ENCODE results near the gene ARX.

Gene ARX

GRCh38 chrX:25016938-25017598, 1.3 kb upstream of the ARX start:
- DNase-seq (ENCODE audit: low spot score), result no peak

- DNase-seq (ENCODE audit: low spot score), result no peak
These were observed 551 bp upstream of the ARX start for GRCh38 chrX:25016361-25016671.

- DNase-seq (ENCODE audit: low spot score), result no peak
These were observed 1.4 kb downstream of the ARX start for GRCh38 chrX:25014366-25014838.

- peak; percentile 39 for DNase-seq (ENCODE audit: low spot score)
These were observed 2.0 kb downstream of the ARX start for GRCh38 chrX:25013632-25014365.

- DNase-seq (ENCODE audit: low spot score), result peak; percentile 35
These were observed 2.8 kb downstream of the ARX start for GRCh38 chrX:25012793-25013631.

GRCh38 chrX:25012433-25012735, 3.4 kb downstream of the ARX start:
- no peak for DNase-seq (ENCODE audit: low spot score)

- DNase-seq (ENCODE audit: low spot score), result no peak
These were observed 4.0 kb downstream of the ARX start for GRCh38 chrX:25011589-25012432.

GRCh38 chrX:25010784-25011588, 4.8 kb downstream of the ARX start:
- DNase-seq (ENCODE audit: low spot score), result no peak

- DNase-seq (ENCODE audit: low spot score), result no peak
These were observed 6.4 kb downstream of the ARX start for GRCh38 chrX:25009407-25009806.

- no peak for DNase-seq (ENCODE audit: low spot score)
These were observed 8.4 kb downstream of the ARX start for GRCh38 chrX:25007059-25008053.

- DNase-seq (ENCODE audit: low spot score), result no peak
These were observed 9.1 kb downstream of the ARX start for GRCh38 chrX:25006586-25007058.

GRCh38 chrX:25005382-25006185, 10.2 kb downstream of the ARX start:
- DNase-seq (ENCODE audit: low spot score), result no peak

- no peak for DNase-seq (ENCODE audit: low spot score)
These were observed 10.8 kb downstream of the ARX start for GRCh38 chrX:25005034-25005381.

GRCh38 chrX:25004485-25005032, 11.2 kb downstream of the ARX start:
- no peak for DNase-seq (ENCODE audit: low spot score)

GRCh38 chrX:25004040-25004439, 11.7 kb downstream of the ARX start:
- no peak for DNase-seq (ENCODE audit: low spot score)

GRCh38 chrX:25003066-25003849, 12.5 kb downstream of the ARX start:
- DNase-seq (ENCODE audit: low spot score), result no peak

- DNase-seq (ENCODE audit: low spot score), result no peak
These were observed 13.1 kb downstream of the ARX start for GRCh38 chrX:25002661-25003020.

All from SW480 (cell line).